T47D (cell line): ENCODE results near the gene HGFAC.

Experiments
- DNase-seq, 2 experiments: peaks; one replicate each; pipeline versions ENCODE4 v3.0.0 to v3.0.0-alpha.2; 2011 to 2012; ENCODE audit warnings: low read depth in 1 of 2, low spot score in 1 of 2
- JUND ChIP-seq: IDR thresholded peaks from 2 replicates; pipeline ENCODE4 v1.6.1; 2012; ENCODE audit warnings: low read depth
- in situ Hi-C: cut with HindIII; loops from 2 replicates; pipeline ENCODE4 v1.10.0; 2016; ENCODE audit warnings: low sequenced_read_pairs, low pct_unique_long_range_greater_than_20kb

Gene HGFAC

GRCh38 chr4:3472411-3473141 is 30.8 kb downstream of the HGFAC start:
- DNase-seq = no peak
- in situ Hi-C loops = no loop called here

GRCh38 chr4:3473181-3473950 is 31.6 kb downstream of the HGFAC start:
- in situ Hi-C loops = no loop called here

More at GRCh38 chr4:3472411-3473141, 30.8 kb downstream of the HGFAC start:
- no peak for TF ChIP-seq JUND

GRCh38 chr4:3473996-3474765 is 32.4 kb downstream of the HGFAC start:
- DNase-seq = no peak
- in situ Hi-C loops = no loop called here
- no peak for TF ChIP-seq JUND

More at GRCh38 chr4:3473181-3473950, 31.6 kb downstream of the HGFAC start:
- TF ChIP-seq JUND = no peak
- DNase-seq = no peak

- no peak for TF ChIP-seq JUND
- in situ Hi-C loops = no loop called here
- DNase-seq = no peak
These were observed 33.4 kb downstream of the HGFAC start for GRCh38 chr4:3475041-3475712.

DNA sequence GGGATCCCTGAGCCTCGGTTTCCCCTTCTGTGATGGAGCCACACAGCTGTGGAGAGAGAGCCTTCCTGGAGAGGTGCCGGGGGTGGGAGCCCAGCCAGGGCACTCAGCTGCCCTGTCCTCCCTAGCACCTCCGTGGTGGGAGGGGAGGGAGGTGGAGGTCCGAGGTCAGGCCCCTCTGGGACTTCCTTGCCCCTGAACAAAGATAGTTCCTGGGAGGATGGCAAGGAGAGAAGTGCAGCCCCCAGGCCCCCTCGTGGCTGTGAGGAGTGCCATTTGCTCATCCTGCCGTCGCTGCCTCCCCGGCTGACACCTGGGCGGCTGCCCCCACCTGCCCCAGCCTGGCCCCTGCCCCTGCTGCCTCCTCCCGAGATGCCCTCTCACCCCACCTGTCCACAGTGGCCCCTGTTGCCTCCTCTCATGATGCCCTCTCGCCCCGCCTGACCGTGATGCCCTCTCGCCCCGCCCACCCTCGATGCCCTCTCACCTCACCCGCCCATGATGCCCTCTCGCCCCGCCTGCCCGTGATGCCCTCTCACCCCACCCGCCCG is 34.0 kb downstream of the HGFAC start:
- TF ChIP-seq JUND = no peak
- in situ Hi-C loops = no loop called here
- DNase-seq = no peak

DNA sequence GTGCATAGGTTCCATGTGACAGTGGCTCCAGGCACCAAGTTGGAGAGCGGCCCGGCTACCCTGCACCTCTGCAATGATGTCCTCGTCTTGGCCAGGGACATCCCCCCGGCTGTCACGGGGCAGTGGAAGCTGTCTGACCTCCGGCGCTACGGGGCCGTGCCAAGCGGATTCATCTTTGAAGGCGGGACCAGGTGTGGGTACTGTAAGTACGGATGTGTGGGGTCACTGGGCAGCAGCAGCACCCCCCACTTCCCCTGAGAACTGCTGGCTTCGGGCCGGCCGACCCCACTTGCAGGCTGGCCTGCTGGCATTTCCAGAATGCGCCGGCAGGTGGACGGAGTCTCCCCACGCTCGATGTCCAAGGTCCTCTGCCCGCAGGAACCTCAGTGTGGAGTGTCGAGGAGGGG is 34.6 kb downstream of the HGFAC start:
- in situ Hi-C loops = no loop called here
- no peak for TF ChIP-seq JUND
- DNase-seq = no peak

- TF ChIP-seq JUND = no peak
- in situ Hi-C loops = no loop called here
- no peak for DNase-seq
These were observed 35.4 kb downstream of the HGFAC start for GRCh38 chr4:3476936-3477749.

DNA sequence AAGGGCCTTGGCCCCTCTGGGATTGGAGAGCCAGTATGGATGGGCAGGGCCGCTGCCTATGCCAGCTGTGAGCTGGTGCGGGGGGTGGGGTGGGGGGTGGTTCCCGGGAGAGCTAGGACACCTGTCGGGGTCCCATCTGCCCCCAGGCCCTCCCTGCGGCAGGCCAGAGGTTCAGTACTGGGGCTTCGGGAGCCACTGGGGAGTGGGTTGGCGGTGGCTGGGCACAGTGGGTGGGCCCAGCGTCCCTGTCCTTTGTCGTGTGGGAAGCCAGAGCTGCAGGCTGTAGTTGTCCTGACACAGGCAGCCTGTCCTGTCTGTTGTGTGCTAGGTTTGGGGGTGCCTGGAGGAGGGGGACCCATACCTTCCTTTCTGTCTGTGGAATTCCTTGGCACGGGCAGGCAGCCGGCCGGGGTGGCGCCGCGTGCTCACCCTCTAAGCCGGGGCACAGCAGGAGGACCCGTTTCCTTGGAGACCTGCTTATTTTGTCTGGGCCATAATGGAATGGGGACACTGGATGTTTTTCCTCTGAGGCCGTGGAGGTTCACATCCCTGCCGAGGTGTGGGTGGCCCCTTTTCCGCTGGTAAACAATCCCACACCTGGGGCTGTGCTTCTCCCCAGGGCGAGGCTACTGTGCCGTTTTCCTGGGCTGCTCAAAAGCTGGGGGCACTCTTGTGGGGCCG is 36.1 kb downstream of the HGFAC start:
- no peak for TF ChIP-seq JUND
- in situ Hi-C loops = no loop called here
- DNase-seq = no peak

DNA sequence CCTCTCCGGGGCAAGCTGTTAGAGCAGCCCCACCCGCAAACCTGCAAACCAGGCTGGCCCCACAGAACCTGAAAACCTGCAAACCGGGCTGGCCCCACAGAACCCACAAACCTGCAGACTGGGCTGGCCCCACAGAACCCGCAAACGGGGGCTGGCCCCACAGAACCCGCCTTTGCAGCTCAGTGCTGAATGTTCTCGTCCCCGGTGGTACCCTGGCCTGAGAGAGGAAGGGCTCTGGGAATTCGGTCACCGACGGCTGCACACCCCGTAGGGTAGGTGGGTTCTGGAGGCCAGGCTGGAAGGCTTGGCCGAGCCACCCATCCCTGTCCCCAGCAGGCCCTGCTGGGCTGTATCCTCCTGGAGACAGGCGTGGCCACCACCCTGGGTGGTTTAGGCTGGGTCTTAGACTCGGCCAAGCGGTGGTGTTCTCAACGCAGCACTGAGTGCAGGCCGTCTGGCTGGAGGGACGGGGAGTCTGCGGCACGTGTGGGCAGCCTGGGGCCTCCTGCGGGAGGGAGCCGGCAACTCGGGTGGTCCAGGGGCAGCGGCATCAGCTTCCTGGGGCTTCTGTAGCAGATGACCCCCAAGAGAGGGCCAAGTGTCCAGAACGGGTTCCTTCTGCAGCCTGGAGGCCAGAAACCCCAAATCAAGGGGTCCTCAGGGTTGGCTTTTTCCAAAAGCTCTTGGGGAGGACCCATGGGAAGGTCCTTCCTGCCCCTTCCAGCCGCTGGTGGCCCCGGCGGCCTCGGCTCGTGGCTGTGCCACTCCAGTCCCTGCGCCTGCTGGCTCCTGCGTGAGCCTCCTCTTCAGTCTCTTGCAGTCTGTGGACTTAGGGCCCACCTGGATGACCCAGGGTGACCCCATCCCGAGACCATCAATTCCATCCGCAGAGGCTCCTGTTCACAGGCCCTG is 36.9 kb downstream of the HGFAC start:
- no peak for TF ChIP-seq JUND
- in situ Hi-C loops = no loop called here
- no peak for DNase-seq
